ENCODE data around the gene NINJ2.

DNA sequence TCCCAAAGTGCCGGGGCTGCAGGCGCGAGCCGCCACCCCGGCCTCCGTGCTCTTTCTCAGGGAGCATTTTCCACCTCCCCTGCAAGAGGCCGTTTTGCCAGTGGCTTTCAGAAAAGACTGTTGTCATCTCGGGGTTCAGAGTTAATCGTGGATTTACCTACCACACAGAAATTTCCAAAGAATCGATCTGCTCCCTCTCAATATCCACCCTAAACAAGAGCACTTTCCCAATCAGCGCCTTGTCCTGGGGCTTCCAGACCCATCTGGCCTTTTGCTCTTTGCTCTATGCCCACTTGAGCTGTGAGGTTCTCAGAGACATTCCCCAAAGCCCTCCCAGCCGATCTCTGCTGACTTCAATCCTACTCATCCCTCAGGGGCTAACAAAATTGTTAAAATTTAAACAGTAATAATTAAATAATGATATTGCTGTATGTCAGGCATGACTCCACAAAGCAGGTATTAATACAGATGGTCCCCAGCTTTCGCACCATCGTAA, 86.6 kb downstream of the NINJ2 start:
- TF ChIP-seq, protein P1, sequence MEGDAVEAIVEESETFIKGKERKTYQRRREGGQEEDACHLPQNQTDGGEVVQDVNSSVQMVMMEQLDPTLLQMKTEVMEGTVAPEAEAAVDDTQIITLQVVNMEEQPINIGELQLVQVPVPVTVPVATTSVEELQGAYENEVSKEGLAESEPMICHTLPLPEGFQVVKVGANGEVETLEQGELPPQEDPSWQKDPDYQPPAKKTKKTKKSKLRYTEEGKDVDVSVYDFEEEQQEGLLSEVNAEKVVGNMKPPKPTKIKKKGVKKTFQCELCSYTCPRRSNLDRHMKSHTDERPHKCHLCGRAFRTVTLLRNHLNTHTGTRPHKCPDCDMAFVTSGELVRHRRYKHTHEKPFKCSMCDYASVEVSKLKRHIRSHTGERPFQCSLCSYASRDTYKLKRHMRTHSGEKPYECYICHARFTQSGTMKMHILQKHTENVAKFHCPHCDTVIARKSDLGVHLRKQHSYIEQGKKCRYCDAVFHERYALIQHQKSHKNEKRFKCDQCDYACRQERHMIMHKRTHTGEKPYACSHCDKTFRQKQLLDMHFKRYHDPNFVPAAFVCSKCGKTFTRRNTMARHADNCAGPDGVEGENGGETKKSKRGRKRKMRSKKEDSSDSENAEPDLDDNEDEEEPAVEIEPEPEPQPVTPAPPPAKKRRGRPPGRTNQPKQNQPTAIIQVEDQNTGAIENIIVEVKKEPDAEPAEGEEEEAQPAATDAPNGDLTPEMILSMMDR (IDR thresholded peaks at IDR 0.05): no peak
- TF ChIP-seq POLR2A (IDR thresholded peaks at IDR 0.05): no peak
